ENCODE measurements around the gene COX6B2.
"Not testable (repeated sequence)": the region's sequence is repeated elsewhere in the genome, so short reads cannot be mapped to it uniquely, and the experiment has no call there.

Gene COX6B2

DNA sequence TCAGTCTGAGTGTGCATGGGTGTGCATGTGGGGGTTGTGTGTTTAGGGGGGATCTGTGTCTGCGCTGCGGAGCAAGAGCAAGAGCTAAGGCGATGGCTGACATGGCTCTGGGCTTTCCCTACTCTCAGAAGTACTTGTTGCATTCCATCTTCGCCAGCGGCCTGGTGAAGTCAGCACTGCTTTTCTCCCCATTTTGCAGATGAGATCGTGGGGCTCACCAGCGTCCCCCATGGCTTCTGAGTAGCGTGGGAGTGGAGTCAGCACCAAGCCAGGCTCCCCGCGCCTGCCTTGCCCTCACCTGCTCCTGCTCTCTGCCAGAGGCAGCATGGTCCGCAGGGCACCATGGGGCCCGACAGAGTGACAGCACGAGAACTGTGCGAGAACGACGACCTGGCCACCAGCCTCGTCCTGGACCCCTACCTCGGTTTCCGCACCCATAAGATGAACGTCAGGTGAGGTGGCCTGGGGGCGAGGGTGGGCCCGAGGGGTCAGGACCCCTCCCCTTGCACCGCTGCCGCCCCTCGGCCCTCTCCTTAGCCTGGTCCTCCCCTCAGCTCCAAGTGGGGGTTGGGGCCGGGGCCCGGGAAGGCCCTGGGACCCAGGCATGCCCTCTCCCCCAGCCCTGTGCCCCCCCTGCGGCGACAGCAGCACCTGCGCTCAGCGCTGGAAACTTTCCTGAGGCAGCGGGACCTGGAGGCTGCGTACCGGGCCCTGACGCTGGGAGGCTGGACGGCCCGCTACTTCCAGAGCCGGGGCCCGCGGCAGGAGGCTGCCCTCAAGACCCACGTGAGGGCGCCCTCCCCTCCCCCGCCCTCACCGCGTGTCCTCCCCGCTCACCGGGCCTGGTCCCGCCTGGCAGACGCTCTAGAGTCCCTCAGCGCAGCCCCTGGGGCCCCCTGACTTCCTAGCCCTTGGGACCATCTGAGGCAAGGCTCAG lies 12.7 kb downstream of the COX6B2 start:
- DNase-seq (ENCODE audit: low read depth in 2 of 2): no peak

DNA sequence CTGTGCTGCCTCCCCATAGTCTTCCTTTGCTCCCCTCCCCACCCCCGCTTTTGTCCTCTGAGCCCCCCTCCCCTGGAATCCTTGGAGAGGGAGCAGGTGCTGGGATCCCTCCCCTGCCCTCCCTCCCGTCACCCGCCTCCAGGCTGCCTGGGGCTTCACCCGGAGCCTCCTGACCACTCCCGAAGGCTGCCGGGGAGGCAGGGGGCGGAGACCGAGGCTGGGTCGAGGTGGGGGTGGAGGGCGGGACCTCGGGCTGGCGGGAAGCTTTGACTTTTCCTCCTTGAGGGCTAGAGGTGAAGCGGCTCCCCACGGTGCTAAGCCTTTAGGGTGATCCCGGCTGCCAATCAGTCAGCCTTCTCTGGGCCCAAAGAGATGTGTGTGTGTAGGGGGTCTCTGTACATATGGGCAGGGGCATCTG lies 13.3 kb downstream of the COX6B2 start:
- peak; percentile 51 to 64 for DNase-seq (ENCODE audit: low read depth in 2 of 2)

- DNase-seq (ENCODE audit: low read depth in 2 of 2): peak in 1 of 2 donors; percentile 14
These were observed 13.8 kb downstream of the COX6B2 start for GRCh38 chr19:55340784-55341147.

- DNase-seq (ENCODE audit: low read depth in 2 of 2): no peak
These were observed 14.4 kb downstream of the COX6B2 start for GRCh38 chr19:55339889-55340783.

DNA sequence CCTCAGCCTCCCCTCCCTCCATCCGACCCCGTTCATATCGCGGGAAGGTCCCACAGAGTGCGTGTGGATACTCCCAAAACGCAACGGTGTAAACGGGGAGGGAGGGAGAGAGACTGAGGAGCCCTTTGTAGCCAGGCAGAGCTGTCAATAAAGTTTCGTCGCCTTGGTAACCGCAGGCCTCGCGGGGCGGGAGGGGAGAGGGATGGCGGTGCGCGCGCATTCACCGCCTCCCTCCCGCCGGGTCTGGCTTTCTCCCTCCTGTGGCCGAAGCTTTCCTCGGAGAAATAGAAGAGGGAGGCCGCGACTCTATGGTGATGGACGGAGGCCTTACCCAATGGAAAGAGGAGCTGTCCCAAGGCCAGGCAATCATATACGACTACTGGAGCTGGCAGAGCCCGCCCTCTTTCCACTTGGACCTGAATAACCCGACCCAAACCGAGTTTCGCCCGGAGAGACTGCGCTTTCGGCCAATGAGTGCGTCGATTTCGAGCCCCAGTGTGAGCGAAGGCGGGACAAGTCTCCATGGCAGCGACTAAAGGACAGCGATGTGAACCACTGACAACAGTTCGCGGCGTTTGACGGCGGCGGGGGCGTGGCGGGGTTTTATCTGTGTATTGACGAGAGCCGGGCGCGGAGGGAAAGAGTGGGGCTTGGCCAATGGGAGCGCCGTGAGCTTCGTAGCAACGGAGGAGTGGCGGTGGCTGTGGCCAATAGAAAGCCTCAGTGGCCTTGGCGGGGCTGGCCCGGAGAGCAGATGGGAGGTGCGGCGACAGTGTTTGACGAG lies 15.2 kb downstream of the COX6B2 start, which contains the start of gene KMT5C:
Gene KMT5C (plus strand): TSS at position 772 of the 784 bp plus-strand sequence. CDS start 2,061 bp downstream, outside the sequence.
- peak; percentile 100 for DNase-seq (ENCODE audit: low read depth in 2 of 2)

- no peak for DNase-seq (ENCODE audit: low read depth in 2 of 2)
These were observed 18.4 kb downstream of the COX6B2 start for GRCh38 chr19:55336101-55336500.

DNA sequence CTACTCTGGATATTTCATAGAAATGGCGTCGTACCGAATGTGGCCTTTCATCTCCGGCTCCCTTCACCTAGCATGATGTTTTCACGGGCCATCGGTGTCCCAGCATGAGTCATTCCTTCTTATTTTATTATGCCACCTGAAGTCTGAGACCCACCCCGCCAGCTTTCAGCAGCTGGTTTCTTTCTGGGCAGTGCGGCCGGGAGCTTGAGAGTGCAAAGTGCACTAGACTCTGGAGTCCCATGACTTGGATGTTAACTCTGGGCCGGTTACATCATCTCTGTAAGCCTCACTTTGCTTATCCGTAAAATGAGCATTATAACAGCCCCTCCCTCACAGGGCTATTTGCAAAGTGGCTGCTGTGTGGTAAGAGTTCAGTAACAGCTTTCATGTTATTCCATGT lies 20.6 kb downstream of the COX6B2 start:
- DNase-seq (ENCODE audit: low read depth in 2 of 2): no peak

- not testable (repeated sequence) for DNase-seq (ENCODE audit: low read depth in 2 of 2)
These were observed 24.7 kb downstream of the COX6B2 start for GRCh38 chr19:55329791-55330190.

- not testable (repeated sequence) for DNase-seq (ENCODE audit: low read depth in 2 of 2)
These were observed 25.7 kb downstream of the COX6B2 start for GRCh38 chr19:55328774-55329318.

- no peak for DNase-seq (ENCODE audit: low read depth in 2 of 2)
These were observed 29.3 kb downstream of the COX6B2 start, which contains the start of gene TMEM150B for GRCh38 chr19:55325172-55325571. TSS of gene TMEM150B (minus strand) at chr19:55325341. CDS start at chr19:55321036, 4,305 bp downstream.

GRCh38 chr19:55324662-55325061 lies 29.9 kb downstream of the COX6B2 start:
- DNase-seq (ENCODE audit: low read depth in 2 of 2): no peak

DNA sequence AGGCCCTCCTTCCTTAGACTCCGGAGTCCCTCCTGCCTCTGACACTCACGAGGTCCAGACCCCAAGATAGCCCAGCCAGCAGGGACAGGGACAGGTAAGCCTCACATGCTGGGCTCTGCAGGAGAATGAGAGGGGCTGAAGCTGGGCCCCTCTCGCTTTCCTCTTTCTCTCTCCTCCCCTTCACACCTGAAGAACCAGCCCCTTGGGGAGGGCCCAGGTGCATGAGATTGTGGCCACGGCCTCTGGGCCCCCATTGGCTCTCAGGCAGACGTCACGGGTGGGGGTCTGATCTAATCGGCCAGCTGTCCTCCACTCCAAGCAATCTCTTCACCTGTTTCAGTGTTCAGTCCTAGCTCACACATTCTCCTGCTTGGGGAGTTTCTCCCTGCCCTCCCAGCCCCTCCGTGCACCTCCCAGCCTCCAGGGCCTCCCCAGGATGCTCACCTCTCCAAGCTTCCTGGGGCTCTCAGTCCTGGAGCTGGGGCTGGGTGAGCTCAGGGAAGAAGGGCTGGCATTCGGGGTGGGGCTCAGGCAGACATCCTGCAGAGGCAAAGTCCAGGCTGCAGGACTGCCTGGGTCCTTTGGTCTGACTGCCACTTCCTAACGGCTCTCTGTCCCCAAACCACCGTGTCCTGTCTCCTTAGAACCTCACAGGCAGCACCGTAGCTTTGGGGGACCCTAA lies 32.2 kb downstream of the COX6B2 start:
- no peak for DNase-seq (ENCODE audit: low read depth in 2 of 2)

DNA sequence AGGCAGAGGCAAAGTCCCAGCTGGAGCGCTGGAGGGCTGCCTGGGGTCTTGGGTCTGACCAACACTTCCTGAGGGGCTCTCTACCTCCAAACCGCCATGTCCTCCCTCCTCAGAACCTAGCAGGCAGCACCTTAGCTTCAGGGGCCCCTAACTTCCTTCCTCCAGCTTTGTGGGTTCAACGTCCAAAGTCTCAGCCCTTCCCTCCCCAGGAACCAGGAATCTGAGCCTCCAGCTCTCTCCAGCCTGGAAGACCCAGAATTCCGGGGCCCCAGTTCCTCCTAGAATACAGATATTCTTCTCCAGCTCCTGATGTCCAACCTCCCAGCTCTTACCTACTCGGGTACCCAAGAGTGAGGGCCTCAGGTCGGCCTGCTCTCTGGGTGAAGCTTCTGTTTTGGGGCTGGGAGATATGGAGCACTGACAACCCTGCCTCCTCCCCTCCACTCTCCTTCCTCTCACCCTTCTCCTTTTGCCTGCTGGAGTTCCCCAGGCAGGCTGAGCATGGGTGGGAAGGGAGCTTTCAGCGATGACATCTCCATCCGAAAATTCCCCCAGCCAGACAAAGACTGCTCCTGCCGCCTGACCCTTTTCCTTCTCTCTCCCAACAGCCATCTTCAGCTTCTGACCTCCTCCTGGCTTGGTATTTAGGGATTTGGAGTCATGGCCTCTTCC lies 32.9 kb downstream of the COX6B2 start:
- no peak for DNase-seq (ENCODE audit: low read depth in 2 of 2)

DNA sequence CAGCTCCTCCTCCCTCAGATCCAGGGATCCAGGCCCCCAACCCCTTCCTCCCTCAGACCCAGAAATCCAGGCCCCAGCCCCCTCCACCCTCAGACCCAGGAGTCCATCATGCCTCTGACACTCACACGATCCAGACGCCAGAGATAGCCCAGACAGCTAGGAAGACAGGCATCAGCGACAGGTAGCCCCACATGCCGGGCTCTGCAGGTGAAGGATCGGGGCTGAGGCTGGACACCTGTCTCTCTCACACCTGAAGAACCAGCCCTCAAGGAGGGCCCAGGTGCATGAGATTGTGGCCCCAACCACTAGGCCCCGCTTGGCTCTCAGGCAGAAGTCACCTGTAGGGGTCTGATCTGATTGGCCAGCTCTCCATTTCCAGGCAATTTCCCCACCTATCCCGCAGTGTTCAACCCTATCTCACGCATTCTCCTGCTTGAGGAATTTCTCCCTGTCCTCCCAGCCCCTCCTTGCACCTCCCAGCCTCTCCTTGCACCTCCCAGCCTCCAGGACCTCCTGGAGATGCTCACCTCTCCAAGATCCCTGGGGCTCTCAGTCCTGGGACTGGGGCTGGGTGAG lies 33.6 kb downstream of the COX6B2 start:
- DNase-seq (ENCODE audit: low read depth in 2 of 2): no peak

GRCh38 chr19:55319785-55320184 lies 34.7 kb downstream of the COX6B2 start:
- DNase-seq (ENCODE audit: low read depth in 2 of 2): no peak

DNA sequence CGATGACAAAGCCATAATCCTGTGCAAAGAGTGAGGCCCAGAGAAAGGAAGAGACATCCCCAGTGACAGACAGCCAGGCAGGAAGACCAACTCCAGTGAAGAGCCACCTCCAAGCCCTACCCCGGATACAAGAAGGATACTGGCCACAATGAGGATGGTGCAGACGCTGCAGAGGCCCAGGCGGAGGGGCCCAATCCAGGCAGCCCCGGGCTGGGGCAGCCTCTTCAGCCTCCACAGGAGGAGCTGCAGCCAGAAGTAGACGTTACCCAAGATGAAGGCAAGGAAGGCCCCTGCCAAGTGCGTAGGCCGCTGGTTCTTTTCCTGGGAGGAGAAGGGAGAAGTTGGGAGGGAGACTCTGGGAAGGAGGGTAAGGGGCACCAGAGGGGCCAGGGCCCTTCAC lies 37.9 kb downstream of the COX6B2 start:
- DNase-seq (ENCODE audit: low read depth in 2 of 2): no peak

DNA sequence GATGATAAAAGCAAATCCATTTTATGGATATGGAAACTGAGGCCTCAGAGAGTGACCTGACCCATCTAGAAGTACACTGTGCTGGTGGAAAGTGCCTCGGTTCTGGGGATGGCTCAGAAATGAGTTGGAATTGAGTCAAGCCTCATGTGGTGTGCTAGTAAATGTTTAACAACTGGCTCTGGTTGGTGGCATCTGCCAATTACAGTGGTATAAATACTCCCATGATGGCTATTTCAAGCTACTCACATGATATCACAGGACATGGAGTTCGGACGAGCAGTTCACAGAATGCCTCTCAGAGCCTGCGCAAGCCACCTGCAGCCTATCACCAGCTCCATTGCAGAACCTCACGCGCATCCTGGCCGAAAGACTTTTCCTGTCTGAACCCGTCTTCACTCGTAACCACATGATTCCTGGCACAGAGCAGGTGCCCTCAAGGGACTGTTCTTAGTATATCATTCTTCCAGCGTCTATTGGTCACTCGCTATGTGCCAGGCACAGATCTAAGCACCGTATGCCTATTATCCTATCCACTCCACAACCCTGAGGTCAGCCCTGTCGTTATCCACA lies 38.5 kb downstream of the COX6B2 start:
- no peak for DNase-seq (ENCODE audit: low read depth in 2 of 2)

- no peak for DNase-seq (ENCODE audit: low read depth in 2 of 2)
These were observed 40.1 kb downstream of the COX6B2 start for GRCh38 chr19:55314396-55314795.
